Upper lobe of left lung (tissue), 4 donors: ENCODE data around the gene A1CF.

ENCODE experiments used
- CTCF ChIP-seq, 6 experiments: fragments of 450-650 bp in 4 of 6; fragments of 200-600 bp in 2 of 6; sonication (generic) in 2 of 6; IDR thresholded peaks; one replicate each; pipeline ENCODE4 v1.5.1; 2016 to 2019; ENCODE audit warnings: antibody characterized with exemption in 6 of 6
- EP300 ChIP-seq, 4 donors: sonication (generic); formaldehyde crosslinking; IDR thresholded peaks; one replicate each; pipeline ENCODE4 v1.5.1; 2017; ENCODE audit warnings: antibody characterized with exemption in 4 of 4, control low read depth in 2 of 4
- POLR2A ChIP-seq, 4 donors: fragments of 450-650 bp; IDR thresholded peaks; one replicate each; pipeline ENCODE4 v1.5.1; 2016 to 2017; ENCODE audit warnings: antibody characterized with exemption in 4 of 4, mild to moderate bottlenecking in 2 of 4
- POLR2AphosphoS5 ChIP-seq, 2 donors: sonication (generic); formaldehyde crosslinking; IDR thresholded peaks; one replicate each; pipeline ENCODE4 v1.5.1; 2017; ENCODE audit warnings: antibody characterized with exemption in 2 of 2

DNA sequence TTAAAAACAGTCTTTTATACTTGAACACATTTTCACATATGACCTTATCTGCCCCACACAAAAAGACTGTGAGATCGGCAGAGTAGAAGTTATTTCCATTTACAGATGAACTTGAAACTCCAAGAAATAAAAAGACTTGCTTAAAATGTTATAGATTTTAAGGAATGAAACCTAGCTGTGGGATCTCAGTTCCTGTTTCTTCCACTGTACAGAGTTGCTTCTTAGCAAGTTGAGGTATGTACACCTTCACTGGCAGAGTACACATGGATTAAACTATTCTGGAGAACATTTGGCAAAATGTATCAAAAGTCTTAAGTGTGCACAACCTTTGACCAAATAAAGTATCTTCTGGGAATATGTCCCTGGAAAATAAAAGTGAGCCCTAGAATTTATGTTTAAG lies 48.3 kb downstream of the A1CF start:
- TF ChIP-seq CTCF (IDR thresholded peaks at IDR 0.05) (no peak), POLR2A (IDR thresholded peaks at IDR 0.05) (no peak), EP300 (IDR thresholded peaks at IDR 0.05) (no peak), POLR2AphosphoS5 (IDR thresholded peaks at IDR 0.05) (no peak)
